CD1c-positive myeloid dendritic cell (primary cell): ENCODE data around the gene MNS1.
"Not testable (repeated sequence)": the region's sequence is repeated elsewhere in the genome, so short reads cannot be mapped to it uniquely, and the experiment has no call there.

ENCODE experiments used
- DNase-seq: peaks from one replicate; pipeline ENCODE4 v3.0.0-alpha.2; 2016; ENCODE audit errors: extremely low spot score

Gene MNS1, protein sequence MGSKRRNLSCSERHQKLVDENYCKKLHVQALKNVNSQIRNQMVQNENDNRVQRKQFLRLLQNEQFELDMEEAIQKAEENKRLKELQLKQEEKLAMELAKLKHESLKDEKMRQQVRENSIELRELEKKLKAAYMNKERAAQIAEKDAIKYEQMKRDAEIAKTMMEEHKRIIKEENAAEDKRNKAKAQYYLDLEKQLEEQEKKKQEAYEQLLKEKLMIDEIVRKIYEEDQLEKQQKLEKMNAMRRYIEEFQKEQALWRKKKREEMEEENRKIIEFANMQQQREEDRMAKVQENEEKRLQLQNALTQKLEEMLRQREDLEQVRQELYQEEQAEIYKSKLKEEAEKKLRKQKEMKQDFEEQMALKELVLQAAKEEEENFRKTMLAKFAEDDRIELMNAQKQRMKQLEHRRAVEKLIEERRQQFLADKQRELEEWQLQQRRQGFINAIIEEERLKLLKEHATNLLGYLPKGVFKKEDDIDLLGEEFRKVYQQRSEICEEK

GRCh38 chr15:56464893-56465520 is at the start of gene MNS1:
TSS of gene MNS1 (minus strand) at chr15:56465137. CDS start at chr15:56464972, 165 bp downstream.
- DNase-seq, result peak; percentile 95

DNA sequence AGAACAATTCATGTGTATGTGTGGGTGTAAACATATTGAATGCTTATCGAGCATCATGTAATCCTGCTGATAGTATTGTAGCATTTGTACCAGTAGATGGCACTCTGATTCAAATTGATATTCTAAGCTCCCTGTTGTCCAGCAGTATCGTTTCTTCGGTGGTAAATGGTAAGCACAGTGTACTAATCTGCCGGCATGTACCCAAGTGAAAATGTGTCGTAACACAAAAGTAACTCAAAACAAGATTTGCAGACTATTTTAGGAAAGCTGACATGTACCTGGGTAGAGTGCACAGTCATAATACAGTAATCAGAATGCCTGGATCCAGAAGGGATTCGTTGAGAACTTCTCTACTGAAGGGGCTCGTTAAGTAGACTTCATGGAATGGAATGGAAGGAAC is 31.7 kb upstream of the MNS1 start:
- DNase-seq, result peak; percentile 64

DNA sequence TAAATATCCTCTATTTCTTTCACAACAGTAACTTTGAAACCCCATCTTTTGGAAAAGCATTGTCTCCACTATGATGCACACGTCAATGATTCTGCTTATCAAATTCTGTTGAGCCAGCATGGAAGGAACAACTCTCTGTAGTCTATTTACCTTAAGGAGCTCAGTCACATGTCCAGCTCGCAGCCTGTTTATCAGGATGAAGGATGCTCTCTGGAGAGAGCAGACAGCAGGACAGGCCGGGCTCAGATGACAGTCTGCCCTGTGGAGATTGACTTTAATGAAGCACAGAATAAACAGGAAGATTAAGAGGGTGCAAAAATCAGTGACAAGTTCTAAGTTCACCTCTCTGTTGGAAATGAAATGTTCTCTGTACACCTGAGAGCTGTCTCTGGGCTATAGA is 30.6 kb upstream of the MNS1 start:
- DNase-seq, result no peak

DNA sequence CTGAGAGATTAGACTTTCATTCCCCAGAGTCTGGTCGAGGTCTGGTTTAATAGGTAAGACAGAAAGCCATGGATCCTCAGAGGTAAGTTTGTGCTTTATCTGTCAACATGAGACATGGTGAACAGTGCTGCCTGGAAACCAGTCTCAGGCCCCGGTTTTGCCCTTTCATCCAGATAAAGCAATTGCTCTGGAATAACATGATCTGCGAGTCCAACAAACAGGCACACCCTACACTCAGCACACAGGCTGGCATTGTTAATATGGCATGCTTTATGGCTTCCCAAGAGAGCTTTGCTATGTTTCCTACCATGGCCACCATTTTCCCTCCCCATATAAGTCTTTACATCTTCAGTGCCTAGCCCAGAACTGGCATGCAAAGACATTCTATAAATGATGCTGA is 30.1 kb upstream of the MNS1 start:
- no peak for DNase-seq

DNA sequence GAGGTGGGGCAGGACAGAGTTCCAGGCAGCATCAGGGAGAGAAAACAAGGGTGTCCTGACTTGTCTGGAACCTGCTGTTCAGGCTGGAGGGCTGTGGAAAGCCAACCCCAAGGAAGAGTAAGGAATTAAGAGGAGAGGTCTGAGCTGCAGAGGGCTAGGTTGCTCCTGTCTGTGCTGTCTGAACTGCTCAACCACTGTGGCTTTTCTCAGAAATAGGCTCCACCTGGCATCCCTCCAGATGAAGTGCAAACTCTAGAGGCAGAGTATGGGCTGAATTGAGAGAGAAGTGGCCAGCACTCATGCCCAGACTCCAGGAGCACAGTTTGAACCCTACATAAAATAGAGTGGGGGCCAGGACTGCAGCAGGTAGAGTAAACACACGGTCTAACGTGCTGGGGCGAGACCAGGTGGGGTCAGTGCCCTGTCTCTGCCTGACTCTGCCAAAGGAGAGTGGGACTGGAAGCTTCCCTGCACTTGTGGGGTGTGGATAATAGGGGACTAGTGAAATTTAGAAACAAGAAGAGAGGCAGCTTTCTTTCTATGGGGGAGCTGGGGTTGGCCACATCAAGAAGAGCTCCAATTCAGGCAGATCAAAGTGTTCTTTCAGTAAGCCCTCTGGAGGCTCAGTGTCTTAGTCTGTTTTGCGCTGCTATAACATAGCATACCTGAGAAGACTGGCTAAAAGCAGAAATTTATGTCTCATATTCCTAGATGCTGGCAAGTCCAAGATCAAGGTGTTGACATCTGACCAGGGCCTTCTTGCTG is 28.0 kb upstream of the MNS1 start:
- DNase-seq, result no peak

DNA sequence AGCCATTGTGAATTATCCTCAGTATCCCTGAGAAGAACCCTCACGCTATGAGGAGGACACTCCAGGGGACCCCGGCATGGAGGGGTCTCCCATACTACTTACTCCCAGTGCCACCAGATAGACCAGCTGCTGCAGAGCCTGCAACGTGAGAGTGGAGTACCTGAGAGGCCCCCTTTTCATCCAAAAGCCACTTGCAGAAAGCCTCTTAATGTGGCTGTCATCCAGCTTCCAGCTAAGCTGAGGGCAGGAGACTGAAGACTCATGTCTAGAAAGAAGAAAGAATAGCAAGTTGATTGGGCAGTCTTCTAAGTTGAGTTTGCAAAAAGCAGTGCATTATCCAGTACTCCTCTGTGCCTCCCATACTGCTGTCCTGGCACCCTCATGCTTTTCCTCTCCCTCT is 27.3 kb upstream of the MNS1 start:
- no peak for DNase-seq

DNA sequence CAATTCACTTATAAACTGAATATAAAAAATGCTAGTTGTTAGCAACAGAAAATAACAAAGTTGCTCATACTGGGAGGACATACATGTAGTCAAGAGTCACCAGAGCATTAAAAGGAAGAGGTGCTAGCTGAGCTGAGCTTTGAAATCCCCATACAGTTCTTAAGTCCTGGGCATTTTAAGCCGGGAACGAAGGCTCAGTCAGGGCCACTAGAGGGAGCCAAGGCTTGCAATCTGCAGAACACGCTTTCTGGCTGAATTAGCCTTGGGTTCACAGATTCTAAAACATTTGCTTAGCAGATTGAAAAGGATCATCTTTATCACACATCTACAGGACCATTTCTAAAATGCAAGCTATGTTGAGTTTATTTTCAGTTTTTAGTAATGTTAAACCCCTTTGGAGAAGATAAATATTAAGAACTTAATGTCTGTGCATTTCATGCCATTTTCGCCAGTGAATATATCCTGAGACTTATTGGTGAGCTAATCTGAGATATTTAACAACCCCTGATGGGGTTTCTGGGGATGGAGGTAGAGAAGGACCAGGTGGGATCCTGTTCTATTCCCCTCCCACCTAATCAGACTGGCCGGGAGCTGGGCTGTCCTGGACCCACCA is 26.3 kb upstream of the MNS1 start:
- DNase-seq, result peak; percentile 67

- no peak for DNase-seq
Measured at GRCh38 chr15:56490461-56490860, 25.5 kb upstream of the MNS1 start.

DNA sequence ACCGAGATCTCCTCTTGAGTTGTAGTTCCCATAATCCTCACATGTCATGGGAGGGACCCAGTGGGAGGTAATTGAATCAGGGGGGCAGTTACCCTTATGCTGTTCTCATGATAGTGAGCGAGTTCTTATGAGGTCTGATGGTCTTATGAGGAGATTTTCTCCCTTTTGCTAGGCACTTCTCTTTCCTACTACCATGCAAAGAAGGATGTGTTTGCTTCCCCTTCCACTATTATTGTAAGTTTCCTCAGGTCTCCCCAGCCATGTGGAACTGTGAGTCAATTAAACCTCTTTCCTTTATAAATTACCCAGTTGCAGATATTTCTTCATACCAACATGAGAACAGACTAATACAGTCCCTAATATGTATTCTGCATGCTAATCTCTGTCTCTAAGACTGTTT is 21.3 kb upstream of the MNS1 start:
- not testable (repeated sequence) for DNase-seq

- not testable (repeated sequence) for DNase-seq
Measured at GRCh38 chr15:56485426-56485825, 20.5 kb upstream of the MNS1 start.

- DNase-seq, result no peak
Measured at GRCh38 chr15:56484287-56484686, 19.4 kb upstream of the MNS1 start.

GRCh38 chr15:56475351-56475750 is 10.4 kb upstream of the MNS1 start:
- no peak for DNase-seq

DNA sequence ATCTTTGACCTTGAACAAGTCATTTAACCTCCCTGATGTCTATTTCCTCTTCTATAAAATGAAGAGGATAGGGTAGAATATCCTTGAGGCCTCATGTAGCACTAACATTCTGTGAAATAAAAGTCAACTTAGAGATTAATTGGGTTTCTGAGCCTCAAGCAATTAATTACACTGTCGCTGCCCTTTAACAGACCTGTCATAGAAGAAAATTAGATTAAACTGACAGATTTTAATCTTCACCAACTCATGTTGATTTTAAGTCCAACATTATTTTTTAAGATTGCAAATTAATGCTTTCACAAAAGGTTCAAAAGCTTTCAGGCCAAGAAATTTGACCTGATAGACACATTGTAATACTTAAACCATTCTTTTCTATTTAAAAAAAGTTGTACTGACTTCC is 8.1 kb upstream of the MNS1 start:
- no peak for DNase-seq

DNA sequence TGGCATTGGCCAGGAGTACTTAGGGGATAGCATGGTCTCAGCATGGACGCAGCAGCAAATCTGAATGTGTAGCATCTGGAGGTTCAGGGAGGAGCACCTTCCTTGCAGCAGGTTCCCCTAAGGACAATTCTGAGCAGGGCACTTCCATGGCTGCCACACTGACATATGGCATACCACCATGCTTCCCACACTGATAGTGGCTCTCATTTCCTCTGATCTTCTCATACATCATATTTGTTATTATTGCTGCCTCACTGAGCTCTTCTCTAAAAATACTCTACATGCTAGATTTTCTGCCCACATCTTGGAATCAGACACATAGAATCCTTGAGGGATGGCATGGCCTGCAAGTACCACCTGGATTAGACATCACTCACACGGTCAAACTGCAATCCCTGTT is 7.3 kb upstream of the MNS1 start:
- no peak for DNase-seq

DNA sequence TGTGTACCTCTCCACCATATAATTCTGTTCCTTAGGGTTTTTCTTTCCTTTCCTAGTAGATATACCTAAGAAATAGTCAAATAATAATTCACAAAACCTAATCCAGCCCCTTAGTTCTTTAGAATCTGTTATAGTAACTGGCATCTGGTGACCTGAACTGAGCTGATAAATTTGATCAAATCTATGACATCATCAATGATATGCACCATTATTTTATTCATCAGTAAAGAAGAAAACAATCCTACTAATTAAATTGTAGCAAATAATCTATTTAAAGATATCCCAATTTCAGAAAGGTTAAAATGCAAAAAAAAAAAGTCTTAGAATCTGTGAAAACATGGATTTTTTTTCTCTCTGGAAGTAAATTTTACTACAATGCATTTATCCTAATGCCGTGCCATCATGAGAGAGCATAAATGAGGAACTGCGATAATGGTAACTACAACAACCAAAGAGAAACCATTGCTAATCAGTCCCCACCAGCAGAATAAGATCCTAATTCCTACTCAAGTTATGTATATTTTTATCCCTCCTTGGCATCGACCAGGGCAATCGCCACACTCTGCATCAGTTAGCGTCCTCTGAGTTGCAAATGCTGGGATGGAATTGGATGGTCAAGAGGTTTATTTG is 6.6 kb upstream of the MNS1 start:
- DNase-seq, result peak; percentile 23

- no peak for DNase-seq
Measured at GRCh38 chr15:56469483-56469882, 4.5 kb upstream of the MNS1 start.

GRCh38 chr15:56468401-56468800 is 3.5 kb upstream of the MNS1 start:
- DNase-seq, result peak; percentile 12

- no peak for DNase-seq
Measured at GRCh38 chr15:56467616-56468015, 2.7 kb upstream of the MNS1 start.

GRCh38 chr15:56460947-56461346 is 4.0 kb downstream of the MNS1 start:
- no peak for DNase-seq

DNA sequence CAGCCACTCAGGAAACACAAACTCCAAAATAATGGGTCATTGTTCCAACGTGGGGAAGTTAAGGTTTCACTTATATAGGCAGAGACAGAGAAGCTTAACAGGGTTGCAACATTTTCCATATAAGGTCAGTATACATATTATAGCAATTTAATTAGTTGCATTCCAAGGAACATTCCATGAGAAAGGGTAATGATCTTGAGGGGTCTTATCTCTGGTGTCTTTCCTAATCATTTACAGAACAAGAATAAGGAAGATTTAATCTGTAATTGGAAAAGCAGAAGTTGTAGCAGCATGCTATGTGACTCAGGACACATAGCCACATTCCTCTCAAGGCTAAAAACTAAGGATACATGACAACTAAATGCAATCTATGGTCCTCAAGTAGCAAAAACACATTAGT is 4.9 kb downstream of the MNS1 start:
- peak; percentile 18 for DNase-seq

DNA sequence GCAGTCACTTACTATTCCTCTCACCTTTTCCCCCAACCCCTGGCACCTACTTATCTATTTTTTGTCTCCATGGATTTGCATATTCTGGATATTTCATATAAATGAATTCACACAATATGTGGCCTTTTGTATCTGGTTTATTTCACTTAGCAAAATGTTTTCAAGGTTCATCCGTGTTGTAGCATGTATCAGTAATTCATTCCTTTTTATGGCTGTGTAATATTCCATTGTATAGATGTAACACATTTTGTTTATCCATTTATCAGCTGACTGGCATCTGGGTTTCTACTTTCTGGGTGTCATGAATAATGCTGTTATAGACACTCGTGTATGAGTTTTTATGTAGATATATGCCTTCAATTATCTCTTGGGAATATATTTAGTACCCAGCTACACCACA is 5.8 kb downstream of the MNS1 start:
- DNase-seq, result no peak

DNA sequence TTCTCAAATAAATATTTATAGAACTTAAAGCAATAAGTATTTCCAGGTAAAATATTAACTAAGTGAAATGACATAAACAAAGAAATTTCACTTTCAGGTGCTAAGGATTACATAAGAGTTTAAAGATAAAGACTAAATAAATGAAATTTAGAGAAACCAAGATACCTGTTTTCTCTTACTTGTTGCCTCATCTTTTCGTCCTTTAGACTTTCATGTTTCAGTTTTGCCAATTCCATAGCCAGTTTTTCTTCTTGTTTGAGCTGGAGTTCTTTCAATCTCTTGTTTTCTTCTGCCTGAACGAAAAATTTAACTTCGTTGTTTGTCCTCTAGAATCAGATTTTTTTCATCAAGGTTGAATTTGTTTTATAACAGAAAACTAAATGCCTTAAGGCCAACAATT is 8.7 kb downstream of the MNS1 start:
- no peak for DNase-seq
